ENCODE results near the gene HOOK1.

Gene HOOK1

DNA sequence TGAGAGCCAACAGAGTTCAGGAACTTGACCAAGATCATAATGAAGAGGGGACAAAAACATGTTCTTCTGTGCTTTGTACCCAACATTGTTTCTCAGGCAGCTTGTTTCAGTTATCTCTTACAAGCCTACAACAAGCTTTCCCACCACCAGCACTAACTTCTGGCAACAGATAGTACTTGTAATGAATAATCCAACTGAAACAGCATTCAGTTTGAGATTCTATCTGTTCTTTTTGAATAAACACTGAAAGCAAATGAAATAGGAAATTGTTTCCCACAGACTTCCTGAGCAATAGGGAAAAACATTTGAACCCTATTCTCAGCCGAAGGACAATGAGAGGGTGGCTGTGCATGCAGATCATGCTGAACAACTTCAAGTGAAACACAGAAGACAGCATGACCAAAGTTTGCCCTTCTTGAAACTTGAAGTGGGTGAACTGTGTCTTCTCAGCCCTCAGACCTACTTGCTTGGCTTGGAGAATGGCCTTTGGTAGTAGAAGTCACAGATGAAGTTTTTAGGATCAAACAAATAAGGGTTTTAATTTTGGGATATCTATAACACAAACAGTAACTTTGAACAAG lies 11.2 kb upstream of the HOOK1 start:
- no peak for DNase-seq (ENCODE audit: low read depth in 2 of 2)
- TF ChIP-seq, protein P1, sequence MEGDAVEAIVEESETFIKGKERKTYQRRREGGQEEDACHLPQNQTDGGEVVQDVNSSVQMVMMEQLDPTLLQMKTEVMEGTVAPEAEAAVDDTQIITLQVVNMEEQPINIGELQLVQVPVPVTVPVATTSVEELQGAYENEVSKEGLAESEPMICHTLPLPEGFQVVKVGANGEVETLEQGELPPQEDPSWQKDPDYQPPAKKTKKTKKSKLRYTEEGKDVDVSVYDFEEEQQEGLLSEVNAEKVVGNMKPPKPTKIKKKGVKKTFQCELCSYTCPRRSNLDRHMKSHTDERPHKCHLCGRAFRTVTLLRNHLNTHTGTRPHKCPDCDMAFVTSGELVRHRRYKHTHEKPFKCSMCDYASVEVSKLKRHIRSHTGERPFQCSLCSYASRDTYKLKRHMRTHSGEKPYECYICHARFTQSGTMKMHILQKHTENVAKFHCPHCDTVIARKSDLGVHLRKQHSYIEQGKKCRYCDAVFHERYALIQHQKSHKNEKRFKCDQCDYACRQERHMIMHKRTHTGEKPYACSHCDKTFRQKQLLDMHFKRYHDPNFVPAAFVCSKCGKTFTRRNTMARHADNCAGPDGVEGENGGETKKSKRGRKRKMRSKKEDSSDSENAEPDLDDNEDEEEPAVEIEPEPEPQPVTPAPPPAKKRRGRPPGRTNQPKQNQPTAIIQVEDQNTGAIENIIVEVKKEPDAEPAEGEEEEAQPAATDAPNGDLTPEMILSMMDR (IDR thresholded peaks at IDR 0.05; ENCODE audit: low read depth, low read length): no peak
- H3K4me3 ChIP-seq (replicated peaks in 1 of 2; ENCODE audit: low read depth in 2 of 2, low read length in 2 of 2): no peak overlapping the region

GRCh38 chr1:59804301-59804700 lies 10.4 kb upstream of the HOOK1 start:
- TF ChIP-seq, protein P1 (IDR thresholded peaks at IDR 0.05; ENCODE audit: low read depth, low read length): no peak
- H3K4me3 ChIP-seq (replicated peaks in 1 of 2; ENCODE audit: low read depth in 2 of 2, low read length in 2 of 2): no peak overlapping the region
- peak in 1 of 2 donors; percentile 8 for DNase-seq (ENCODE audit: low read depth in 2 of 2)

DNA sequence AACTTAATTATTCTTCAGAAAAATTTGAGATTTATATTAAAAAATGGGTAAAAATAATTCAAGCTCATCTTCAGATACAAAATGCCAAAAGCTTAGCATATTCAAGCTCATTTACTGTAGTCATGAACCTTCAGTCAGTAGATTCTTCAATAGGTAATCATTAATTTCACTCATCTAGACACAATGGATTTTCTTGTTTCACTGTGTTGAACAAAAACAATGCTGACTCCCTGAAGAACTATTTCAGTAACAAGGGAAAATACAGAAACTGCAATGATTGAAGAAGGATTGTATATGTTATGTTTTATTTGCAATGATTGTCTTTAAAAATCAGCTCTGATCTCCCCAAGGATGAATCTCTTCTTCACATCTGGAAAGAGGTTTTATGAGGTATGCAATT lies 9.2 kb upstream of the HOOK1 start:
- DNase-seq (ENCODE audit: low read depth in 2 of 2): no peak
- TF ChIP-seq, protein P1 (IDR thresholded peaks at IDR 0.05; ENCODE audit: low read depth, low read length): no peak
- H3K4me3 ChIP-seq (replicated peaks in 1 of 2; ENCODE audit: low read depth in 2 of 2, low read length in 2 of 2): no peak overlapping the region

DNA sequence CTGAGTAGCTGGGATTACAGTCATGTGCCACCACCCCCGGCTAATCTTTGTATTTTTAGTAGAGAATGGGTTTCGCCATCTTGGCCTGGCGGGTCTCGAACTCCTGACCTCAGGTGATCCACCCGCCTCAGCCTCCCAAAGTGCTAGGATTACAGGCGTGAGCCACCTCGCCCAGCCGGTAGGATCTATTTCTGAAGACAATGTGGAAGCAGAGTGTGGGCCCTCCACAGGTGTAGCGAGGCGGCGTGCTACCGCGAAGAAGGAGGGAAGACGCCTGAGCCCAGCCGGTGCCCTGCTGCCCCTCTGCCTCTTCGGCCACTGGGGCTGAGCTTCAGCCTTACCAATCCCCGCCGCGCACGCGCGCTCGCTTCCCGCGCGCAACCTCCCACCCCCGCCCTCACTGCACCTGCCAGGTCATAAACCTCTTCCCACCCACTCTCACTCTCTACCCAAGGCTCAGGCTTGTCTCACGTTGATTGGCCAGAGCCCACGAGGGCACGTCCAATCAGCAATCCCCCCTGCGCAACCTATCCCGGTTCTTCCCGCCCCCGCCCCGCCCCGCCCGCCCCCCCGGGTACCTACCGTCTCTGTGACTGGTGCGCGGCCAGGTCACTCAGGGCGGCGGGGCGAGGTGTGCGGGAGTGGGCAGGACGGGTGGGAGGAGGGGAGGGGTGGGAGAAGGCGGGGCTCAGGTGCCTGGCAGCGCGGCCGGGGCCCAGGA lies 409 bp upstream of the HOOK1 start:
- DNase-seq (ENCODE audit: low read depth in 2 of 2): no peak
- no peak overlapping the region for H3K4me3 ChIP-seq (replicated peaks in 1 of 2; ENCODE audit: low read depth in 2 of 2, low read length in 2 of 2)
- TF ChIP-seq, protein P1 (IDR thresholded peaks at IDR 0.05; ENCODE audit: low read depth, low read length): no peak

DNA sequence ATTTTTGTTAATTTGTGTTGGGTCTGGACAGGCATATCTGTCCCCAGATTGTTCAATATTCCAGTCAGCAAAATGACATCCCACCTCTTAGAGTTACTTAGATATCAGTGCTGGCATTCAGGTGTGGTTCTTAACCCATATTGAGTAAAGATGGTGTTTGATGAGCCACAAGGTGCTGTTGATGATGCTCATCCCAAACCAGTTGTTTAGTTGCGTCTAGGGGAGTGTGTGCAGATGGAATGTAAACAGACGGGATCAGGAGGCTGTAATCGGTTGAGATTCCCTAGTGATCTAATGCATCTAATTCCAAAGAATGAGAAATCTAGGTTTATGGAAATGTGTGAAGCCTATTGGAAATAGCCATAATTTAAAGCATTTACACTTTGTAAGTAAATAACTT lies 1.1 kb downstream of the HOOK1 start:
- no peak overlapping the region for H3K4me3 ChIP-seq (replicated peaks in 1 of 2; ENCODE audit: low read depth in 2 of 2, low read length in 2 of 2)
- TF ChIP-seq, protein P1 (IDR thresholded peaks at IDR 0.05; ENCODE audit: low read depth, low read length): no peak
- no peak for DNase-seq (ENCODE audit: low read depth in 2 of 2)

- no peak overlapping the region for H3K4me3 ChIP-seq (replicated peaks in 1 of 2; ENCODE audit: low read depth in 2 of 2, low read length in 2 of 2)
Observed at GRCh38 chr1:59816318-59816878, 1.6 kb downstream of the HOOK1 start.

More at GRCh38 chr1:59816318-59816878, 1.6 kb downstream of the HOOK1 start:
- no peak for DNase-seq (ENCODE audit: low read depth in 2 of 2)
- TF ChIP-seq, protein P1 (IDR thresholded peaks at IDR 0.05; ENCODE audit: low read depth, low read length): no peak

Measured in cardiac fibroblast (primary cell).